ENCODE data around the gene CDC42SE1. TPM values are rescaled to one million over a fixed set of nuclear protein-coding genes. Genes with fewer than 3 reads are reported as not detected.

The CDC42SE1 gene
- polyA plus RNA-seq, 3 donors = 62.1 to 302 (median 75.7) TPM

DNA sequence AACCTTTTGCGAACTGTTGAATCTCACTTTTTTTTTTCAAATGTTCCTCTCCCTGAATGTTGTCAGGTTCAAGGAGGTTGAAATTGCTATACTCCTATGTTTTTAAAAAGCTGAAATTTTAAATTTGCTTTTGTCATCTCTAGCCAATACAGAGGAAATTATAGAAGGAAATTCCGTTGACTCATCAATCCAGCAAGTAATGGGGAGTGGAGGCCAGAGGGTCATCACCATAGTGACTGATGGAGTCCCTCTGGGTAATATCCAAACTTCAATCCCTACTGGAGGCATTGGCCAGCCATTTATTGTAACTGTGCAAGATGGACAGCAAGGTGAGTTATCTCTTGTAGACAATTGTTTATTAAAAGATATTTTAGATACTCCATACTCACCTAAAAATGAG, 47.5 kb upstream of the CDC42SE1 start:
- WGBS (ENCODE audit: insufficient coverage) = no CpG with 5 or more reads among the region's 2 CpGs
- Histone ChIP-seq H2AFZ (ENCODE audit: insufficient read depth, low read depth, low read length, poor library complexity, severe bottlenecking) (no peak overlapping the region), H3K4me1 (ENCODE audit: control insufficient read depth in 1 of 2, insufficient read depth in 2 of 2, low read length in 2 of 2) (no peaks in the 10 kb centered on the region), H3K27me3 (ENCODE audit: control insufficient read depth in 2 of 2, insufficient read depth in 2 of 2, low read length in 2 of 2) (no peaks in the 10 kb centered on the region), H3K9ac (ENCODE audit: insufficient read depth, low read length, poor library complexity, severe bottlenecking) (no peak overlapping the region), H3K4me3 (replicated peaks in 1 of 3; ENCODE audit: low read depth in 2 of 3, low read length in 3 of 3) (no peak overlapping the region), H3K4me2 (replicated peaks; ENCODE audit: extremely low read depth, low read length, poor library complexity, severe bottlenecking) (no peak overlapping the region), H3K27ac (ENCODE audit: low read depth in 1 of 2, low read length in 2 of 2) (no peak overlapping the region), H3K36me3 (replicated peaks in 1 of 2; ENCODE audit: control insufficient read depth in 1 of 2, insufficient read depth in 2 of 2, low read length in 2 of 2) (peaks cover 10 to 38% of the 10 kb centered on the region in 2 donors), H4K20me1 (ENCODE audit: insufficient read depth, low read length) (no peaks in the 10 kb centered on the region), H3K9me3 (replicated peaks in 1 of 2; ENCODE audit: control insufficient read depth in 1 of 2, insufficient read depth in 1 of 2, low read length in 2 of 2) (no peaks in the 10 kb centered on the region), H3K79me2 (ENCODE audit: insufficient read depth, low read length) (no peaks in the 10 kb centered on the region)
- H3K4me1 Mint-ChIP-seq = no peaks in the 10 kb centered on the region
- intact Hi-C loops (cut with micrococcal nuclease) = loop anchor here in 1 of 2 donors (10.0 kb wide), 1 partner anchor 118 kb away; no protein-coding TSS in a partner anchor
- DNase-seq = peak in 1 of 3 donors; percentile 6
- H3K36me3 Mint-ChIP-seq = peaks cover 33 to 64% of the 10 kb centered on the region in 2 donors
- peaks cover 0 to 3% (median 0%) of the 10 kb centered on the region in 3 donors for H3K27me3 Mint-ChIP-seq (ENCODE audit: low read depth in 3 of 3)
- no peak overlapping the region for H3K4me3 Mint-ChIP-seq
- H3K9me3 Mint-ChIP-seq = no peaks in the 10 kb centered on the region
- no peak overlapping the region for H3K27ac Mint-ChIP-seq
- TF ChIP-seq, protein P1, sequence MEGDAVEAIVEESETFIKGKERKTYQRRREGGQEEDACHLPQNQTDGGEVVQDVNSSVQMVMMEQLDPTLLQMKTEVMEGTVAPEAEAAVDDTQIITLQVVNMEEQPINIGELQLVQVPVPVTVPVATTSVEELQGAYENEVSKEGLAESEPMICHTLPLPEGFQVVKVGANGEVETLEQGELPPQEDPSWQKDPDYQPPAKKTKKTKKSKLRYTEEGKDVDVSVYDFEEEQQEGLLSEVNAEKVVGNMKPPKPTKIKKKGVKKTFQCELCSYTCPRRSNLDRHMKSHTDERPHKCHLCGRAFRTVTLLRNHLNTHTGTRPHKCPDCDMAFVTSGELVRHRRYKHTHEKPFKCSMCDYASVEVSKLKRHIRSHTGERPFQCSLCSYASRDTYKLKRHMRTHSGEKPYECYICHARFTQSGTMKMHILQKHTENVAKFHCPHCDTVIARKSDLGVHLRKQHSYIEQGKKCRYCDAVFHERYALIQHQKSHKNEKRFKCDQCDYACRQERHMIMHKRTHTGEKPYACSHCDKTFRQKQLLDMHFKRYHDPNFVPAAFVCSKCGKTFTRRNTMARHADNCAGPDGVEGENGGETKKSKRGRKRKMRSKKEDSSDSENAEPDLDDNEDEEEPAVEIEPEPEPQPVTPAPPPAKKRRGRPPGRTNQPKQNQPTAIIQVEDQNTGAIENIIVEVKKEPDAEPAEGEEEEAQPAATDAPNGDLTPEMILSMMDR (IDR thresholded peaks at IDR 0.05) = no peak

DNA sequence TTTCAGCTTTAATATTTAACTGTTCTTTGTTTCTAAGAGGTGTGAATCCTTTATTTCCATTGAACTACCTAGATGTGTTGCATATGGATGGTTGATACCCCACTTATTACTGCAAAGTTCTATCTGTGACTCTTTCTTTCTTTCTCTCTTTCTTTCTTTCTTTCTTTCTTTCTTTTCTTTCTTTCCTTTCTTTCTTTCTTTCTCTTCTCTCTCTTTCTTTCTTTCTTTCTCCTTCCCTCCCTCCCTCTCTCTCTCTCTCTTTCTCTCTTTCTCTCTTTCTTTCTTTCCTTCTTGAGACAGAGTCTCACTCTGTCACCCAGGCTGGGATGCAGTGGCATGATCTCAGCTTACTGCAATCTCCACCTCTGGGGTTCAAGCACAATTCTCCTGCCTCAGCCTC, 45.2 kb upstream of the CDC42SE1 start:
- H3K4me1 ChIP-seq (ENCODE audit: control insufficient read depth in 1 of 2, insufficient read depth in 2 of 2, low read length in 2 of 2) = no peaks in the 10 kb centered on the region
- no peak overlapping the region for H2AFZ ChIP-seq (ENCODE audit: insufficient read depth, low read depth, low read length, poor library complexity, severe bottlenecking)
- TF ChIP-seq, protein P1 (IDR thresholded peaks at IDR 0.05) = no peak
- Mint-ChIP-seq H3K4me1 (no peaks in the 10 kb centered on the region), H3K4me3 (no peak overlapping the region), H3K36me3 (peaks cover 27 to 52% of the 10 kb centered on the region in 2 donors), H3K27me3 (ENCODE audit: low read depth in 3 of 3) (peaks cover 0 to 3% (median 0%) of the 10 kb centered on the region in 3 donors), H3K9me3 (no peaks in the 10 kb centered on the region), H3K27ac (no peak overlapping the region)
- peaks cover 7 to 38% of the 10 kb centered on the region in 2 donors for H3K36me3 ChIP-seq (replicated peaks in 1 of 2; ENCODE audit: control insufficient read depth in 1 of 2, insufficient read depth in 2 of 2, low read length in 2 of 2)
- no peak for DNase-seq
- no peaks in the 10 kb centered on the region for H3K27me3 ChIP-seq (ENCODE audit: control insufficient read depth in 2 of 2, insufficient read depth in 2 of 2, low read length in 2 of 2)
- H3K9ac ChIP-seq (ENCODE audit: insufficient read depth, low read length, poor library complexity, severe bottlenecking) = no peak overlapping the region
- H3K27ac ChIP-seq (ENCODE audit: low read depth in 1 of 2, low read length in 2 of 2) = no peak overlapping the region
- H3K4me3 ChIP-seq (replicated peaks in 1 of 3; ENCODE audit: low read depth in 2 of 3, low read length in 3 of 3) = no peak overlapping the region
- intact Hi-C loops (cut with micrococcal nuclease) = loop anchor here in 1 of 2 donors (10.0 kb wide), 1 partner anchor 120 kb away; no protein-coding TSS in a partner anchor
- no peaks in the 10 kb centered on the region for H4K20me1 ChIP-seq (ENCODE audit: insufficient read depth, low read length)
- no peaks in the 10 kb centered on the region for H3K79me2 ChIP-seq (ENCODE audit: insufficient read depth, low read length)
- H3K9me3 ChIP-seq (replicated peaks in 1 of 2; ENCODE audit: control insufficient read depth in 1 of 2, insufficient read depth in 1 of 2, low read length in 2 of 2) = no peaks in the 10 kb centered on the region
- no peak overlapping the region for H3K4me2 ChIP-seq (replicated peaks; ENCODE audit: extremely low read depth, low read length, poor library complexity, severe bottlenecking)
